NCI-H345 treated with DMSO at 0.1 percent for 48 hours (cell line): ENCODE results near the gene TAF12.
"Not testable (repeated sequence)": the region's sequence is repeated elsewhere in the genome, so short reads cannot be mapped to it uniquely, and the experiment has no call there.

ENCODE experiments used
- DNase-seq: peaks from one replicate; lab custom pipeline; 2025; ENCODE audit not compliant: unreplicated experiment; lab: John Stamatoyannopoulos, UW

TAF12 gene

GRCh38 chr1:28645406-28645805, 2.5 kb upstream of the TAF12 start:
- DNase-seq, result not testable (repeated sequence)

DNA sequence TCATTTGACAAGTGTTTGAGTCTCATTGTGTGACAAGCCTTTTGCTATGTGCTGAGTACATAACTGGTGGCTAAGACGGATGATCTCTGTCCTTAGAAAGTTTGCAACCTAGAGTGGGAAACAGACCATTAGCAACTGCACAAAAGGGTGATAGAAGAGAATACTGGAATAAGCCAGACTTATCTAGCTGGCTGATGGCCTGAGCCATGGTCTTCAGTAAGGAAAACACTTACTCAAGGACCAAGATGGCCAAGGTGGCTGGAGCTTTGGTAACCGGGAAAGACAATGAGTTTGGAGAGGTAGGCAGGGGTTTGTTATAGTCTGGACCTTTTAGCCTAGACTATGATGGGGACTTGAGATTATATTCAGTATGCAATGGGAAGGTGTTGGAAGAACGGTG, 1.6 kb upstream of the TAF12 start:
- DNase-seq, result no peak

DNA sequence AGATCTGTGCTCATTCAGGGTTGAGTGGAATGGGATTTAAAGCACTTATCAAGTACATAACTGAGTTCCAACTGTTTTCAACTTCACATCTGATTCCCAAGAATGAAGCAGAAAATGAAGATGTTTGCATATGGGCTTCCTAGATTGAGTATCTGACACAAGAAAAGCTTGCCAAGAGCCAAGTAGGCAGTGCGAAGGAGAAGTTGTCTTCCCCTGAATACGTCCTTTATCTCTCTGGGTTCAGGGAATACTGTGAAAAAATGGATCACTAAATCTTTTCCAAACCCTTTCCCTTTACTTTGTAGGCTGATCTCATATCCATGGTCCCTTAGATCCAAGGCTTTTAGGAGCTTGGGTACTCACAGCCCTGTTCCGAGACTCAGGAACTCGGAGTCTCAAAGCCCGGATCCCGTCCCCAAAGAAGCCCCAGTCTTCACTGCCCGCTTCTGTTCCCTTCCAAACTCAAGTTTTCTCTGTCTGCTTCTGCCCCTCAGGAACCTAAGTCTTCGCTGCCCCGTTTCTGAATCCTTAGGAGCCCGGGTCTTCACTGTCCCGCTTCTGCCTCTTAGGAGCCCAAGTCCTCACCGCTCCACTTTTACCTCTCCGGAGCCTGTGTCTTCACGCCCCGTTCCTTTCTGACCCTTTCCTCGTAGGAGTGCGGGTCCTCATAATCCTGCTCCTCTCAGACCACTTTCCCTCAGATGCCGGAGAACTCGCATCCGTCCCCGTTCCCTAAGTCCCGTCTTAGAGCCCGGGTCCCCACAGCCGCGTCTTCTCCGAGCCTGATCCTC, 616 bp downstream of the TAF12 start:
- peak; percentile 25 for DNase-seq

DNA sequence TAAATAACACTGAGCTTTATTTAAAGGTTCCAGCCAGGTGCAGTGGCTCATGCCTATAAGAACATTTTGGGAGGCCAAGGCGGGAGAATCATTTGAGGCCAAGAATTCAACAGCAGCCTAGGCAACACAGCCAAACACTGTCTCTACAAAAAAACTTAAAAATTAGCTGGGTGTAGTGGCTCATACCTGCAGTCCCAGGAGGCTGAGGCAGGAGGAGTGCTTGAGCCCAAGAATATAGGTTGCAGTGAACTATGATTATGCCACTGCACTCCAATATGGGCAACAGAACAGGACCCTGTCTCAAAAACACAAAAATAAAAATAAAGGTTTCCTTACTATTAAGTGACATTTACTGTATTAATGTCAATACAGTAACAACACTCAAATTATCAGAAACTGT, 2.1 kb downstream of the TAF12 start:
- DNase-seq, result no peak

DNA sequence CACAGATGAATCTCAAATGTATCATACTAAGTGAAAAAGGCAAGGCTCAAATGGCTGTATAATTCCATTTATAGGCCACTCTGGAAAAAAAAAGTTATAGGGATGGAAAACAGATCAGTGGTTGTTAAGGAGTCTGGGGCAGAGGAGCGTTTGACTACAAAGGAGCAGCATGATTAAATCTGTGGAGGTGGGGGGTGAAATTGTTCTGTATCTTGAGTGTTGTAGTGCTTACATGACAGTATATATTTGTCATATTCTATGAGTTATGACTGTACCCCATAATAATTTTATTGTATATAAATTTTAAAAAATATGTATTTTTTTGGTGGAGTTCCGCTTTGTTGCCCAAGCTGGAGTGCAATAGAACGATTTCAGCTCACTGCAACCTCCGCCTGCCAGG, 10.3 kb downstream of the TAF12 start:
- no peak for DNase-seq

DNA sequence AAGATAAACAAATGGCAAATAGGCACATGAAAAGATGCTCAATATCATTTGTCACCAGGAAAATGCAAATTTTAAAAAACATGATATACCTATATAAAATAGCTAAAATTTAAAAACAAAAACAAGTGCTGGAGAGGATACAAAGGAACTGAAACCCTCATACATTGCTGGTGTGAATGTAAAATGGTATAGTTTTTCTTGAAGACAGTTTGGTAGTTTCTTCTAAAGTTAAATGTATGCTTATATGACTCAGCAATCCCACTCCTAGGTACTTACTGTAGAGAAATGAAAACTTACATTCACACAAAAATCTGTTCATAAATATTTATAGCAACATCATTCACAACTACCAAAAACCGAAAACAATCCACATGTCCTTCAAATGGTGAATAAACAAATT, 11.2 kb downstream of the TAF12 start:
- no peak for DNase-seq

DNA sequence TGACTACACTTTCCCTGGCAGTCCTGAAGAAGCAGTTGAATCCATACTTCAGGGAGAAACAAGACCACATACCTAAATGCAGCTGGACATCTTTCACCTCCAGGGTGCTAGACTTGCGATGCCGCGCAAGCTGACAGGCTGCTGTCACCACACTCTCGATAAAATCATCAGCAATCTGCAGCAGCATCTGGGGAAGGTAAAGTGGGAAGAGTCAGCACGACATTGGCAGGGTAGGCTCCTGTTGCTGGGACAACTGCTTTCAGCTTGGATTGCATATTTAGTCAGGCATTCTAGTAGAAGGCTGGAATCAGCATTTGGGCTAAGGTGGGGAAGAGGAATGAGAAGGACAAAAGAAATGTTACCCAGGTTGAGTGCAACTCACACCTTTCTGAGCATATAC, 29.7 kb downstream of the TAF12 start:
- DNase-seq, result no peak

DNA sequence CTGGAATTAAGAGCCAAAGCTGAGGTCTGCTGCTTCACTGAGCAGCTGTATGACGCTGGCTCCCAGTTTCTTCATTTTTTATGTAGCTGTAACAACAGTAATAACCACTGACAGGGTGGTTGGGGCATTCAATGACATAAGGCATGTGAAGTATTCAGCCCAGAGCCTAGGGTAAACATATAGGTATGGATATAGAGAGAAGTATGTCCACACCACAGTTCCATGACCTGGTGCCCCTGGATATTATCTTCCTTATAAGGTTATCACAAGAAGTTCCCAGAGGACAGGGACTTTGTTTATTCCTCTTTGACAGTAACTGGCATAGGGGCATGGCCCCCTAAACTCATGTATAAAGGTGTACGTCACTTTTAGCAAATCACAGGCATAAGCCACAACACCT, 36.1 kb downstream of the TAF12 start:
- DNase-seq, result no peak

DNA sequence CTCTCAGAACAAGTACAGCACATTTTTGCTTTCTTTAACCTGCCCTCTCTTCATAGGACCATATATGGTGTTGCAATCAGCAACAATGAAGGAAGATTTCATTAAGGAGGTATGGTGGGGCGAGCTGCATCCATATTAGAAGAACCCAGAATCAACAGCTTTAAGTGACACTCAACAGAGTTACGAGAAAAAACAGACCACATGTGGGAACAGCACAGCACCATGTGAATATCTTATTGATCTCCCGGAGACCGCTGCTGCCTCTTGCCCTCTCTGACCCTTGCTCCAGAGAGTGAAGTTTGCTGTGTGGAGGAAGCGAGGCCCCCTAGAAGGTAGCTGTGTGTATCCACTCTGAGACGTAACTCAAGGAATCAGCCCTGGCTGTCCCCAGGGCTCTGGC, 37.9 kb downstream of the TAF12 start:
- no peak for DNase-seq

DNA sequence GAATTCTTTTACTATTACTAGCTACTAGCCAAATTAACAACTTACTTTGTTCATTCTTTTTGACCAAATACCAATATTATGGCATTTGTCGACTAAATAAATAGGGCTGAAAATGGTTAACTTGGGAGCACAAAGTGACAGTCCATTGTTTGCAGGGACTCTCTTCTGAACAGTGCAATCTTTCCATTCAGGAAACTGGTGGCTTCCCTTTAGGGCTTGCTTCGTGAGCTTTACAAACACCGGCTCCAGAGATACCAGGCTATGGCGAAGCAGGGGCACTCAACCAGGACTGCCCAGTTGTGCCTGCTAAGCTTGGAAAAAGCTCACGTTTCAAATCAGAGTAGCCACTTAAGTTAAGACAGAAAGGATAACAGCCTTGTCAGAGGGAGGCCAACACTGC, 38.5 kb downstream of the TAF12 start:
- DNase-seq, result no peak

DNA sequence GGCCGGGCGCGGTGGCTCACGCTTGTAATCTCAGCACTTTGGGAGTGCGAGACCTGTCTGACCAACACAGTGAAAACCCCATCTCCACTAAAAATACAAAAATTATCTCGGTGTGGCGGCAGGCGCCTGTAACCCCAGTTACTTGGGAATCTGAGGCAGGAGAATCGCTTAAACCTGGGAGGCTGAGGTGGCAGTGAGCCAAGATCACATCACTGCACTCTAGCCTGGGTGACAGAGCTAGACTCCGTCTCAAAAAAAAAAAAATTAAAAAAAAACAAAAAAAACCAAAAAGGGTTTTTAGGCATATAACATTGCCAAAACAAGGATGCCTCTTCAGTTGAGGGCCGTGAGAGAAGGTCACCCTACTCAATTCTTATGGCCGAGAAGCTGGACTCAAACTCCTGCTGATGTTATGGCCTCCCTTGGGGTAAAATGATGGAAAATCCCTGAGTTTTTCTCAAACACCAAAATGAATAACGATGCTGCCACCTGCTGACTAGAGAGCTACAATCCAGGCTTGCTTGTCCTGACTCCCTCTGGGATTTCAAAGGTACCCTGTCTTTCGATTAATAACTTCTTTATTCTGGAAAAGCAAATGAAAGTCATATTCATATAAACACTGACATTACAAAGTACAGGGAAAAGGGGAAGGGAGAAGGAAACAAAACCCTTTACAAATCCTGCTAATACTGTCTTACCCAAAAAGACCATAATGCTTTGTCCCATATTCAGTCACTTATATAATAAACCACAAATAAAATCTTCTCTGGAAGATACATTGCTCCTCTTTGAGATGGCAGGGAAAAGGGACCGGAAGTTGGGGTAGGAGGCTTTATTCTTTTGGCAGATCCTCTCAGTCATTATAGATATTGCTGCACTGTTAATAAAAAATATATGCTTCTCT, 40.1 kb downstream of the TAF12 start:
- DNase-seq, result no peak

DNA sequence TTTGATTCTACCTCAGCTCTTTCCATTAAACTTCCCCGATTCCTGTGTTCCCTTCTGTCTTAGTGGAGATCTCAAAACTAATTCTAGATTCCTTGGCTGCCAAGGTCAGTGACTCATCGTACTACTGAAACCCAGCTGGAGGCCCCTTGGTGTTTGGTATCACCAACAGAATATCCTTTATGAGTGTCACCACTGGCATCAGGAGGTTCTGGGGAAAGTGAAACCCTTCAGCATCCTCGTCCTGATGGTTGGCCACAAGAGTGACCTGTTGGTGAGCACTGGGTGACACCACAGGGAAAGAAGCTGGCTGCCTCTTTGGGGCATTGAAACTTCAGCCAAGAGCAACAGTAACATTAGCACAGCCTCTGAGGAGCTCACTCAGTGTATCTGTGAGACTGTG, 41.2 kb downstream of the TAF12 start:
- DNase-seq, result no peak

DNA sequence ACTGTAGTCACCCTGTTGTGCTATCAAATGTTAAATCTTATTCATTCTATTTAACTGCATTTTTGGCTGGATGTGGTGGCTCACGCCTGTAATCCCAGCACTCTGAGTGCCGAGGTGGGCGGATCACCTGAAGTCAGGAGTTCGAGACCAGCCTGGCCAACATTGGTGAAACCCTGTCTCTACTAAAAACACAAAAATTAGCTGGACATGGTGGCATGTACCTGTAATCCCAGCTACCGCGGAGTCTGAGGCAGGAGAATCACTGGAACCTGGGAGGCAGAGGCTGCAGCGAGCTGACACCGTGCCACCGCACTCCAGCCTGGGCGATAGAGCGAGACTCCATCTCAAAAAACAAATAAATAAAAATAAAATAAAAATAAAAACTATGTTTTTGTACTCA, 46.6 kb downstream of the TAF12 start:
- DNase-seq, result not testable (repeated sequence)

DNA sequence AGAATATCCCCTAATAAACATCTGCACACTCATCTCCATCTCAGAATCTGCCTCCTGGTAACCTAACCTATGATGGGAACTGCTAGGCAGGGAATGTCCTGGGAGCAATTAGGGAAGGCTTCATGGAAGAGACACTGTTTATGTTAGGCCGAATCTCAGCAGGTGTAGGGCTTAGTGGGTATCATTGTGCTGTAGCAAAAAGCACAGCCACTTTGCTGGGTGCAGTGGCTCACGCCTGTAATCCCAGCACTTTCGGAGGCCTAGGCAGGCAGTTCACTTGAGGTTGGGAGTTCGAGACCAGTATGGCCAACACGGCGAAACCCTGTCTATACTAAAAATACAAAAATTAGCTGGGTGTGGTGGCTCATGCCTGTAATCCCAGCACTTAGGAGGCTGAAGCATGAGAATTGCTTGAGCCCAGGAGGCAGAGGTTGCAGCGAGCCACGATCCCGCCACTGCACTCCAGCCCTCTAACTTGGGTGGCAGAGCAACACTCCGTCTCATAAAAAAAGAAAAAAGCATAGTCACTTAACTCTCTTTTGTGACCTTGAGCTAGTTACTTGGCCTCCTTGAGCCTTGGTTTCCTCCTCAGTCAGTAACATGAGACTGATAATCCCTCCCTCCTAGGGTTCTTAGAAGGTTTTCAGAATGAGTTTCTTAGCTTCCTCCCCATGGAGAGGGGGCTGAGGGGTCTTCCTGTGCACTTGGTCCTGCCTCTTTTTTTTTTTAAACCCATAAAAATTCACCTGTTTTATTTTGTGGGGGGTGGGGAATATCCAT, 47.3 kb downstream of the TAF12 start:
- no peak for DNase-seq

GRCh38 chr1:28594686-28595411, 48.0 kb downstream of the TAF12 start:
- DNase-seq, result not testable (repeated sequence)

- not testable (repeated sequence) for DNase-seq
Measured at GRCh38 chr1:28593988-28594356, 48.9 kb downstream of the TAF12 start.

- DNase-seq, result no peak
Measured at GRCh38 chr1:28592321-28593071, 50.4 kb downstream of the TAF12 start.

- no peak for DNase-seq
Measured at GRCh38 chr1:28591708-28592320, 51.1 kb downstream of the TAF12 start, which contains the start of gene RAB42. Gene RAB42 (plus strand): TSS chr1:28592265. CDS start chr1:28592512, 247 bp downstream.

- not testable (repeated sequence) for DNase-seq
Measured at GRCh38 chr1:28586585-28587391, 56.1 kb downstream of the TAF12 start.
